Prostate gland (tissue), 2 donors: ENCODE measurements around the gene KIAA1328. TPM values are rescaled to one million over a fixed set of nuclear protein-coding genes. Genes with fewer than 3 reads are reported as not detected.

Experiments used
- DNase-seq: peaks from one replicate; pipeline ENCODE4 v3.0.0-alpha.2; 2019; ENCODE audit warnings: low spot score
- H3K27ac ChIP-seq, 2 donors: fragments of 200-600 bp; sonication (generic); 2 replicates each; pipeline ENCODE4 v1.5.1; 2017 to 2019
- H3K27me3 ChIP-seq: fragments of 200-600 bp; sonication (generic); replicated peaks from 2 replicates; pipeline ENCODE4 v1.5.1; 2019; ENCODE audit not compliant: insufficient read depth
- H3K36me3 ChIP-seq, 2 donors: fragments of 200-600 bp; sonication (generic); 1 replicate in 1 of 2; 2 replicates in 1 of 2; pipeline versions ENCODE4 v1.5.1 to v1.8.1; 2017 to 2019
- H3K4me1 ChIP-seq: fragments of 200-600 bp; sonication (generic); replicated peaks from 2 replicates; pipeline ENCODE4 v1.5.1; 2019
- H3K4me3 ChIP-seq, 2 donors: fragments of 200-600 bp; sonication (generic); 2 replicates each; pipeline ENCODE4 v1.5.1; 2017 to 2019
- H3K9me3 ChIP-seq: fragments of 200-600 bp; sonication (generic); 2 replicates; pipeline ENCODE4 v1.5.1; 2017
- POLR2A ChIP-seq: fragments of 450-650 bp; IDR thresholded peaks from one replicate; pipeline ENCODE4 v1.6.1; 2016; ENCODE audit warnings: antibody characterized with exemption, mild to moderate bottlenecking
- POLR2AphosphoS5 ChIP-seq: sonication (generic); formaldehyde crosslinking; IDR thresholded peaks from one replicate; pipeline ENCODE4 v1.6.1; 2017; ENCODE audit warnings: antibody characterized with exemption
- WGBS: methylation state at CpG from one replicate; pipeline ENCODE4 v1.1.5; 2018; 5-methylcytosine and 5-hydroxymethylcytosine counted together
- intact Hi-C: fragments of 100-400 bp; cut with DNase I; formaldehyde crosslinking; loops from one replicate; pipeline ENCODE4 v1.14.2; 2022
- total RNA-seq, 2 donors: library from RNA; depleted of rRNA; stranded (reverse); fragments of >200 nt; gene quantifications; one replicate each; pipeline ENCODE4 v1.1.0, GENCODE V29; 2016
- TF ChIP-seq, protein P1 (sequence below), 4 experiments: fragments of 200-600 bp in 2 of 4; fragments of 450-650 bp in 2 of 4; sonication (generic) in 2 of 4; IDR thresholded peaks; 1 replicate in 3 of 4; 2 replicates in 1 of 4; pipeline ENCODE4 v1.5.1; 2016 to 2019; ENCODE audit warnings: antibody characterized with exemption in 4 of 4, mild to moderate bottlenecking in 2 of 4, moderate library complexity in 2 of 4

The KIAA1328 gene
- total RNA-seq, 2 donors from 2014 or later = 8.7 to 13.7 TPM

DNA sequence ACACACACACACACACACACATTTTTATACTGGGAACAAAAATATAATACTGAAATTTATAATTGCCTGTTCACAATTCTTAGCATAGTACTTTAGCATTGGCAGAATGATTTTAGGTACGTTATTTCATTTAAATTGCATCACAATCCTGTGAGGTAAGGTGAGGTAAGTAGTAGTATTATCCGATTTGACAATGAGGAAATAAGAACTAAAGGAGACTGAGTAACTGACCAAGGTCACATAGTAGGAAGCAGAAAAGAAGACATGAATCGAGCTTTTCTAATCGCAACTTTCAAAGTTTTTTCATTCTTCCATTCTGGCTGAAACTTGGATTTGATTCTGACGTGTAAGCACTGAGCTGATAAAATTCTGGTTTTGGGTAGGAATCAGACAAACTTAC is 351.2 kb downstream of the KIAA1328 start:
- WGBS = 91% methylated on average over 5 of the region's 5 CpGs
- intact Hi-C loops = no loop called here
- Histone ChIP-seq H3K27me3 (no peaks in the 10 kb centered on the region), H3K4me1 (no peaks in the 10 kb centered on the region), H3K9me3 (no peaks in the 10 kb centered on the region), H3K27ac (no peak overlapping the region), H3K36me3 (no peaks in the 10 kb centered on the region), H3K4me3 (no peak overlapping the region)
- TF ChIP-seq POLR2AphosphoS5 (no peak), POLR2A (no peak)
- TF ChIP-seq, protein P1, sequence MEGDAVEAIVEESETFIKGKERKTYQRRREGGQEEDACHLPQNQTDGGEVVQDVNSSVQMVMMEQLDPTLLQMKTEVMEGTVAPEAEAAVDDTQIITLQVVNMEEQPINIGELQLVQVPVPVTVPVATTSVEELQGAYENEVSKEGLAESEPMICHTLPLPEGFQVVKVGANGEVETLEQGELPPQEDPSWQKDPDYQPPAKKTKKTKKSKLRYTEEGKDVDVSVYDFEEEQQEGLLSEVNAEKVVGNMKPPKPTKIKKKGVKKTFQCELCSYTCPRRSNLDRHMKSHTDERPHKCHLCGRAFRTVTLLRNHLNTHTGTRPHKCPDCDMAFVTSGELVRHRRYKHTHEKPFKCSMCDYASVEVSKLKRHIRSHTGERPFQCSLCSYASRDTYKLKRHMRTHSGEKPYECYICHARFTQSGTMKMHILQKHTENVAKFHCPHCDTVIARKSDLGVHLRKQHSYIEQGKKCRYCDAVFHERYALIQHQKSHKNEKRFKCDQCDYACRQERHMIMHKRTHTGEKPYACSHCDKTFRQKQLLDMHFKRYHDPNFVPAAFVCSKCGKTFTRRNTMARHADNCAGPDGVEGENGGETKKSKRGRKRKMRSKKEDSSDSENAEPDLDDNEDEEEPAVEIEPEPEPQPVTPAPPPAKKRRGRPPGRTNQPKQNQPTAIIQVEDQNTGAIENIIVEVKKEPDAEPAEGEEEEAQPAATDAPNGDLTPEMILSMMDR (IDR thresholded peaks at IDR 0.05) = no peak
- DNase-seq = no peak

DNA sequence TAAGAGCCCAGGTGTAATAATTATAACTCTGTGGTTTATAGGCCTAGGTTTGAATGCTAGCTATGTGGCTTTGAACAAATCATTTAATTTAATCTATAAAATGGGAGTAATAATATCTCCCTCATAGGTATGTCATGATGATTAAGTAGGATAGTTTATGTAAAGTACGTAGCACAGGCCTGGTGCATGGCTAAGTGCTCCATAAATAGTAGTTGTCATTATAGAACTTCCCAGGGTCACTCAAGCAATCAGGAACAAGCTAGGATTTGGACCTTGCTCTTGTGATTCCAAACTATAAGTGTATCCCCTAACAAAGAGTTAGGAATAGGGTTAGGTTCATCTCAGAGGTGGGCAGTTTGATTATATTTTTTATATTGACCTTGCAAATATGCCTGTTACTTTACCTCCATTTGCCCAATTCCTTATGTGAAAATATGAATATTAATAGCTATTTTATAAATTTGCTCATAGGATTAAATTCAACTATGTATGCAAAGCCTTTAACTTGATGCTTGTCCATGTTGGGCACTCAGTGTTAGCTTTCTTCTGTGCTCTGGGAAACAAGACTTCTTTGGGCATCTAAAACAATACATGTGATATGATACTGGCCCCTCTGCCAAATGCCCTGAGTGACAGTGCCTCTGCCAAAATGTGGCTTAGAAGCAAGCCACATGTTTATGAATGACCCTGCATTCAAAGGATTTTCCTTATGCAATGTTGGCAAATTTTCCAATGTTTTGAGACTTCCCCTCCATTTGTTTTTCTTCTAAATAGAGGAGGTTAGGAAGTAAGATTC is 353.6 kb downstream of the KIAA1328 start:
- Histone ChIP-seq H3K9me3 (no peaks in the 10 kb centered on the region), H3K27ac (no peak overlapping the region), H3K36me3 (no peaks in the 10 kb centered on the region), H3K4me3 (no peak overlapping the region), H3K4me1 (no peaks in the 10 kb centered on the region), H3K27me3 (no peaks in the 10 kb centered on the region)
- intact Hi-C loops = no loop called here
- DNase-seq = no peak
- TF ChIP-seq POLR2AphosphoS5 (no peak), POLR2A (no peak)
- TF ChIP-seq, protein P1 (IDR thresholded peaks at IDR 0.05) = no peak
- 90% methylated on average over 1 of the region's 1 CpG for WGBS

DNA sequence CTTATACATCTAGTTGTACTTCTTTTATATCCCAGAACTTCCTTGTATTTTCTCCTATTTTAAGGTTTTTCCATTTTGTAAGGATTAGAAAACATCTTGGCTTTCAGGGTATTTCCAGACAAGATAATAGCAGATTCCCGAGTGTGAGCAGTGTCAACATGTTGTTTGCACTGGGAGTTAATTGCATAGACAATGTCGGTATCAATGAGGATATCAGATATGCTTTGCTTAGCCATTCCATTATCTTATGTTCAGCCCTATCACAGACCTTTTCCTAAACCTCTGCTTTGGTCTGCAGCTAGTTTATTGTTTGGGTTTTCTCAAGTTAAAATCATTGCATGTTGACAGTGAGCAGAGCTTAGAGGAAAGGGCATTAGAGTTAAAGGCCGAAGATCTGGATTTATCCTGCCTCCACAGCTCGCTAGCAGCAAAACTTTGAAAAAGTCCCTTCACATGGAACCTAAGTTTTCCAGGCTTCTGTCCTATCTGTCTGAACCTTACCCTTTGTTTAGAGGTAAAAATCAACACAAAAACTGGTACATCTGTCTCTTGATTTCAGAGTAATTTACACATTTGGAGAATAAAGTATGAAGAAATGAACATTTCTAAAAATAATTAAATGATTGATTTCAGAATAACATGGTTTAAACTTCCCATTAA is 355.4 kb downstream of the KIAA1328 start:
- Histone ChIP-seq H3K4me3 (no peak overlapping the region), H3K36me3 (no peaks in the 10 kb centered on the region), H3K27ac (no peak overlapping the region), H3K4me1 (no peaks in the 10 kb centered on the region), H3K27me3 (no peaks in the 10 kb centered on the region), H3K9me3 (no peaks in the 10 kb centered on the region)
- TF ChIP-seq, protein P1 (IDR thresholded peaks at IDR 0.05) = no peak
- TF ChIP-seq POLR2A (no peak), POLR2AphosphoS5 (no peak)
- WGBS = 79% methylated on average over 4 of the region's 4 CpGs
- intact Hi-C loops = no loop called here
- DNase-seq = no peak

DNA sequence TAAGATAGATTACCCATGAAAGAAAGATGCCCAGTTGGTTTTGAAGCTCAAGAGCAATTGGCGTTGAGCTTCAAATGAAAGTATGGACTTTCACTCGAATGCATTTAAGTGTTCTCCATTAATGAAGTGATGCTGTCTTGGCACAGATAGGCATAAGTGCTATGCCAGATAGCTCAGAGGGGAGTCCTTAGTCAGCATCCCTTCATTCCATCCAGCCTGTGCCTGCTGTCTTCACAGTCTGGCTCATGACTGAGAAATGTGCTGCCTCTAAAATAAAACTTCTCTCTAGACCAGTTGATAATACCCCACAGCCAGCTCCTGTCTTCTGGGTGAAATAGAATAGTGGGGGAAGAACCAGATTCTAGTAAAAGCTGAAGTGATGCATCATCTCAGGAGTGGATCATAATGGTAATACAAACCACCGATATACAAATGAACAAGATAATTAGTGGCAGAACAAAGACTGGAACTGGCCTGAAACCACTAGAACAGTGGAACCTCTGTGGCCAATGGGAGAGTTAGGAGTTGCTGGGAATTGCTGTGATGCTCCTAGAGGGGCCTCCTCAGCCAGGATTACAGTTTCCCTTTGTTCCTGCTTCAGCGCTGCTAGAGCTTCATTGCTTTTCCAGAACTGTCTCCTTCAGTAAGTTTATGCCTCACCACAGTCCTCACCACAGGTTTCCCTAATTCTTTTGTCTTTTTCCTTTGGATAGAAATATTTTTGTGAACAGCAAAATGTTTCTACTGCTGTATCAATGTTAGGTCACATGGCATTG is 359.3 kb downstream of the KIAA1328 start:
- no peaks in the 10 kb centered on the region for H3K36me3 ChIP-seq
- intact Hi-C loops = no loop called here
- no peak overlapping the region for H3K4me3 ChIP-seq
- no peak for DNase-seq
- no peaks in the 10 kb centered on the region for H3K9me3 ChIP-seq
- H3K27ac ChIP-seq = no peak overlapping the region
- no peaks in the 10 kb centered on the region for H3K27me3 ChIP-seq
- no peaks in the 10 kb centered on the region for H3K4me1 ChIP-seq
- TF ChIP-seq POLR2A (no peak), POLR2AphosphoS5 (no peak)
- WGBS = 92% methylated on average over 4 of the region's 4 CpGs

DNA sequence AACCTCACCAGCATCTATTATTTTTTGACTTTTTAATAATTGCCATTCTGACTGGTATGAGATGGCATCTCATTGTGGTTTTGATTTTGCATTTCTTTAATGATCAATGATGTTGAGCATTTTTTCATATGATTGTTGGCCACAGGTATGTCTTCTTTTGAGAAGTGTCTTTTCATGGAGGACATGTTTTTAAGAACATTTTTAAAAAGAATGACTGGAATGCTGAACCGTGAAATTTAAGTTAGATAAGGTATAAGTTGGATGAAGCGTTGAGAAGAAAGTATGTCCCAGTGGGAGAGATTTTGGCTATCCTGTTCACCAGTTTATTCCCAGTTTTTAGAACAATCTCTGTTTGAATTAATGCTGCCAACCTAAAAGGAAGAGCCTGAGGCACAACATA is 370.8 kb downstream of the KIAA1328 start:
- no peak for DNase-seq
- no peaks in the 10 kb centered on the region for H3K4me1 ChIP-seq
- WGBS = 94% methylated on average over 2 of the region's 2 CpGs
- H3K36me3 ChIP-seq = no peaks in the 10 kb centered on the region
- no peak overlapping the region for H3K4me3 ChIP-seq
- intact Hi-C loops = no loop called here
- H3K9me3 ChIP-seq = no peaks in the 10 kb centered on the region
- no peak overlapping the region for H3K27ac ChIP-seq
- no peaks in the 10 kb centered on the region for H3K27me3 ChIP-seq
- TF ChIP-seq POLR2A (no peak), POLR2AphosphoS5 (no peak)
- TF ChIP-seq, protein P1 (IDR thresholded peaks at IDR 0.05) = no peak
